PFSK-1 (cell line): ENCODE results near the gene MX2.

Experiments
- POLR2AphosphoS5 ChIP-seq: IDR thresholded peaks from 2 replicates; pipeline ENCODE4 v1.6.1; 2012; ENCODE audit warnings: low read depth, mild to moderate bottlenecking, control low read depth, low read length, moderate library complexity
- SIN3A ChIP-seq: IDR thresholded peaks from 2 replicates; pipeline ENCODE4 v1.6.1; 2012; ENCODE audit warnings: mild to moderate bottlenecking, low read length, moderate library complexity, borderline replicate concordance; ENCODE audit not compliant: insufficient read depth
- TAF1 ChIP-seq: IDR thresholded peaks from 2 replicates; pipeline ENCODE4 v1.6.1; 2012; ENCODE audit warnings: low read length, control low read depth, borderline replicate concordance; ENCODE audit not compliant: insufficient read depth
- TF ChIP-seq, protein P1 (sequence below), 2 experiments: IDR thresholded peaks; 2 replicates each; pipeline versions ENCODE4 v1.6.1 to v1.8.0; 2011 to 2012; ENCODE audit warnings: low read depth in 2 of 2, low read length in 2 of 2, control low read depth in 1 of 2, inconsistent platforms in 1 of 2, mild to moderate bottlenecking in 1 of 2, moderate library complexity in 1 of 2; ENCODE audit not compliant: insufficient read depth in 1 of 2

DNA sequence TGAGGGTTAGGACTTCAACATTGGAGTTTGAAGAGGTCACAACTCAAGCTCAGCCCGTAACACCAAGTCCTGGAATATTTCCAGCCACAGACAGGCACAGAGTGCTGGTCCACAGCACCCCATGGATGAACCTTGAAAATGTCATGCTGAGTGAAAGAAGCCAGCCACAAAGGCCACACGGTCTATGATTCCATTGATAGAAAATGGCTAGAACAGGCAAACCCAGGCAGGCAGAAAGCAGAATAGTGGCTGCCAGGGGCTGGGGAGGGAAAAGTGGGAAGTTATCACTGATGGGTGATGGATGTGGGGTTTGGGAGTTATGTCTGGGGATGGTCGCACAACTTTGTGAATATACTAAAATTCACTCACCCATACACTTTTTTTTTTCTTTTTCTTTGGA, 85.5 kb downstream of the MX2 start:
- TF ChIP-seq POLR2AphosphoS5 (no peak), TAF1 (no peak), SIN3A (no peak)
- TF ChIP-seq, protein P1, sequence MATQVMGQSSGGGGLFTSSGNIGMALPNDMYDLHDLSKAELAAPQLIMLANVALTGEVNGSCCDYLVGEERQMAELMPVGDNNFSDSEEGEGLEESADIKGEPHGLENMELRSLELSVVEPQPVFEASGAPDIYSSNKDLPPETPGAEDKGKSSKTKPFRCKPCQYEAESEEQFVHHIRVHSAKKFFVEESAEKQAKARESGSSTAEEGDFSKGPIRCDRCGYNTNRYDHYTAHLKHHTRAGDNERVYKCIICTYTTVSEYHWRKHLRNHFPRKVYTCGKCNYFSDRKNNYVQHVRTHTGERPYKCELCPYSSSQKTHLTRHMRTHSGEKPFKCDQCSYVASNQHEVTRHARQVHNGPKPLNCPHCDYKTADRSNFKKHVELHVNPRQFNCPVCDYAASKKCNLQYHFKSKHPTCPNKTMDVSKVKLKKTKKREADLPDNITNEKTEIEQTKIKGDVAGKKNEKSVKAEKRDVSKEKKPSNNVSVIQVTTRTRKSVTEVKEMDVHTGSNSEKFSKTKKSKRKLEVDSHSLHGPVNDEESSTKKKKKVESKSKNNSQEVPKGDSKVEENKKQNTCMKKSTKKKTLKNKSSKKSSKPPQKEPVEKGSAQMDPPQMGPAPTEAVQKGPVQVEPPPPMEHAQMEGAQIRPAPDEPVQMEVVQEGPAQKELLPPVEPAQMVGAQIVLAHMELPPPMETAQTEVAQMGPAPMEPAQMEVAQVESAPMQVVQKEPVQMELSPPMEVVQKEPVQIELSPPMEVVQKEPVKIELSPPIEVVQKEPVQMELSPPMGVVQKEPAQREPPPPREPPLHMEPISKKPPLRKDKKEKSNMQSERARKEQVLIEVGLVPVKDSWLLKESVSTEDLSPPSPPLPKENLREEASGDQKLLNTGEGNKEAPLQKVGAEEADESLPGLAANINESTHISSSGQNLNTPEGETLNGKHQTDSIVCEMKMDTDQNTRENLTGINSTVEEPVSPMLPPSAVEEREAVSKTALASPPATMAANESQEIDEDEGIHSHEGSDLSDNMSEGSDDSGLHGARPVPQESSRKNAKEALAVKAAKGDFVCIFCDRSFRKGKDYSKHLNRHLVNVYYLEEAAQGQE (IDR thresholded peaks at IDR 0.05; ENCODE audit: insufficient read depth in 1 of 2, low read depth in 2 of 2, low read length in 2 of 2), result no peak
